ENCODE data around the gene ACR.

DNA sequence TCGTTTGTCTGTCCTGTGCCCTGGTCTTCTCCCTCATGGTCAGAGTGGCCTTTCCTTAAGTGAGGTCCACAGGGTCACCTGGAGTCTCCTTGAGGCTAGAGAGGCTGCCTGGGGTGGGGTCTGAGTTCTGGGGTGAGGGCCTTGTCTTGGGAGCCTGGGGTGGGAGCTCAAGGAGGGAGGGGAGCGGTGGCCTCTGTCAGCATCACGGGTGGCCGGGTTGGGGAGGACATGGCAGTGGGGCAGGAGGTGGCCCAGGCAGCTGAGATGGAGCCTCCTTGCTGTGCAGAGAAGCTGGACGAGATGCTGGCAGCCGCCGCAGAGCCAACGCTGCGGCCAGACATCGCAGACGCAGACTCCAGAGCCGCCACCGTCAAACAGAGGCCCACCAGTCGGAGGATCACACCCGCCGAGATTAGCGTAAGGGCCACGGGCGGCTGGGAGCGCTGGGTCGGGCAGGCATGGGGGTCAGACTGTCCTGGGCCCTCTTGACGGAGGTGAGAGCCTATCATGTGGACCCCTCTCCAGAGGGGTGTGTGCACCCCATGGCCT is 23.3 kb upstream of the ACR start:
- TF ChIP-seq, protein P1, sequence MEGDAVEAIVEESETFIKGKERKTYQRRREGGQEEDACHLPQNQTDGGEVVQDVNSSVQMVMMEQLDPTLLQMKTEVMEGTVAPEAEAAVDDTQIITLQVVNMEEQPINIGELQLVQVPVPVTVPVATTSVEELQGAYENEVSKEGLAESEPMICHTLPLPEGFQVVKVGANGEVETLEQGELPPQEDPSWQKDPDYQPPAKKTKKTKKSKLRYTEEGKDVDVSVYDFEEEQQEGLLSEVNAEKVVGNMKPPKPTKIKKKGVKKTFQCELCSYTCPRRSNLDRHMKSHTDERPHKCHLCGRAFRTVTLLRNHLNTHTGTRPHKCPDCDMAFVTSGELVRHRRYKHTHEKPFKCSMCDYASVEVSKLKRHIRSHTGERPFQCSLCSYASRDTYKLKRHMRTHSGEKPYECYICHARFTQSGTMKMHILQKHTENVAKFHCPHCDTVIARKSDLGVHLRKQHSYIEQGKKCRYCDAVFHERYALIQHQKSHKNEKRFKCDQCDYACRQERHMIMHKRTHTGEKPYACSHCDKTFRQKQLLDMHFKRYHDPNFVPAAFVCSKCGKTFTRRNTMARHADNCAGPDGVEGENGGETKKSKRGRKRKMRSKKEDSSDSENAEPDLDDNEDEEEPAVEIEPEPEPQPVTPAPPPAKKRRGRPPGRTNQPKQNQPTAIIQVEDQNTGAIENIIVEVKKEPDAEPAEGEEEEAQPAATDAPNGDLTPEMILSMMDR (conservative IDR thresholded peaks at IDR 0.05) = no peak
- TF ChIP-seq EZH2 (IDR thresholded peaks at IDR 0.05; ENCODE audit: low read depth) = no peak

All from PC-9 (cell line).